ENCODE results near the gene MCL1.

Gene MCL1

DNA sequence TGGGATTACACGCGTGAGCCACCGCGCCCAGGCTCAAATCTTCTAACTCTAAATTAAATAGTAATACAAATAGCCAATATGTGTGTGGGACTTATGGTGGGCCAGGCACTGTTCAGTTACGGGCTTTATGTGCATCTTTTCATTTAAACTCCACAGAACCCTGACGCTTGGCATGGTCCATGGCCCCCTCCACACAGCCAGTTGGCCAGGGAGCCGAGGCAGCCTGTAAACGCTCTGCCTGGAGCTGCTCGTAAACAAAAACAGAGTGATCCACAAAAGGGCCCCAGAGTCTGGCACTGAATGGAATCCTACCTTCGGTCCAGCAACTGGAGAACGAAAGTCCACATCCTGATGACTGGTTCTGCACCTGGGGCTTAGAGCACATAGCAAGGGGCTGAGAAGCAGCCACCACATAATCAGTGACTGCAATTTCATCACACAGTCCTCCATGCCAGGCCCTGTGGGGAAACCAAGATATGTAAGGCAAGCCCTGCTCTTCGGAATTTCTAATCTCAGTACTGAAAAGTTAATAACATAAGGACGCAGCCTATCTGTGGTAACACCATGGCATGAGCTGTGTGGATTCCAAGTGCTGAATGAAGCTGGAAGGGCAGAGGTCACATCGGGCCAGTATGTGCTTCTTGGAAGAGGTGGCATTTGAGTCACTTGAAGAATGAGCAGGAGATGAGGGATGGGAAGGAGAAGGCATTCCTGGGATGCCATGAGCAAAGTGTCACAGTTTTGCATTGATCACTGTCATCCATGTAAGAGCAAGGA, 43.7 kb downstream of the MCL1 start:
- DNase-seq: no peak

DNA sequence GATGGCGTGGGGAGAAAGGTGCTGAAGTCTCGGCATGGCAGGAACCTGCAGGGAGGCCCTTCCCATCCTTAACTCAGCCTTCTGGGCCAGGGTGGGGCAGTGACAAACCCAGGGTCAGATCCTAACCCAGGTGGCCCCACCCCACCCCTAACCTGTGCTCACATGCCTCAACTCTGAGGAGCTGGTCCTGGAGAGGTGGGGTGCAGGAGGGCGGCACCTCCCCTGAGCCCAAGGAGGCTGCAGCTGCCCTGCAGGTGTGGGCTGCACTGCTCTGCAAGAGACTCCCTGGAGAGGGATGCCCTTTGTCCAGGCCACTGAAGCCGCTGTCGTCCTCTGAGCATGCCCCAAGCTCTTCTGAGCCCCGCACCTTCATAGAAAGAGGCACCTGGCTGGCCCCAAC, 45.4 kb downstream of the MCL1 start:
- DNase-seq: no peak

DNA sequence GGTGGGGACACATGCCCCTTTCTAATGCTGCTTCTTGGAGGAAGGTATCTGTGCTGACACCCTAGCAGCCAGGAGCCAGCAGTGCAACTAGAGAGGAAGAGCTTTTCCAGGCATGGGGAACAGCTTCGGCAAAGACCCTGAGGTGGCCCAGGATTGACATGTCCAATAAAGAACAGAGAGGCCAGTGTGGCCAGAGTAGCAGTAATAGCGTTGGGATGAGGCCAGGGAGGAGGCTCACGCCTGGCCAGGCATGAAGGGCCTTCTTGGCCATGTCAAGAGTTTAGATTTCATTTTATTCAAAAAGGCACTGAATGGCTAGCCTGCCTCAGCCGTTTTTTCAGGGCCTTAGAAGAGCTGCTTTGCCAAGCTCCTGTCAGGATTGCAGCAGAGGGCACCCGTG, 46.5 kb downstream of the MCL1 start:
- no peak for DNase-seq

DNA sequence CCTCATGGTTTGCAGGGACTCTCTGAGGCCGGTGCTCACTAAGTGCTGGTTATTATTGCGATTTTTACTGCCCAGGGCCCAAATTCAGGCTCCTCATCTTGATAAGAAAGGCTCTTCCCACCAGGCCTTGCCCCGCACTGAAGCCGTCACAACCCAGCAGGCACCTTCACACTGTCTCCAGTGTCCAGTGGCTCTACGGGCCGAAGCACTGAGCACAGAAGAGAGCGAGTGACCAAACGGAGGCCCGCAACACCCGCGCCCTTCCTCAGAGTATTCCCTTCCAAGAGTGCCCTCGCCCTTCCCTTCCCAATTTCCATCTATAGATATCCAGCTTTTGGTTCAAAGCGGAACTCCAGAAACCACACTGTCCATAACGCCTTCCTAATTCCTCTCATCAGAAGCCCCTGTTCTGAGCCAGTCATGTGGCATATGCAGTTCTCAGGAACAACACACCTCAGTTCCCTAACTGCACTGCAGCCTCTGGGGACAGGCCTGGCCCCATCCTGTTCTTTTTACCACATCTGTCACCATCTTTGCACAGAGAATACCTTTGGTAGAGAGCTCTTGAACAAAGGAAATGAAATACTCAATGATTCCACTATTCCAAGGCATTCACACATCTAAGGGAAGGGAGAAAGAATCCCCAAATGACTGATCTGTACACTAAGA, 48.8 kb downstream of the MCL1 start:
- DNase-seq: no peak

DNA sequence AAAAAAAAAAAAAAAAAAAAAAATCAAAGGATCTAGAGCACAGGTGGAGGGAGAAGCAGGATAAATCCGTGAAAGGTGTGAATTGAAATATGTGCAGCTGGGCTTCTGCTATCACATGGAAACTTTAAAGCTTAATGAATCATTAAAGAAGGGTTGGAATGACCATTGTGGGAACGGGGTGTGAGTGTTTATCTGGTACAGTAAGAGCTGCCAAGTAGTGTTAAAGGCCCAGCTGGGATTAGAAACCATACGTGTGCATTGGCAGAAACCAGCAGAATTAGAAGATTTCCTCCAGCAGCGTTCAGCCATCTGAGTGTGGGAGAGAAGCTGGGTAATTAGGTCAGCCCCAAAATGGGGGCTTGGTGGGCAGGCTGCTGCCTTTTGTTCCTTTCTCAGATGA, 50.4 kb downstream of the MCL1 start:
- DNase-seq: no peak

DNA sequence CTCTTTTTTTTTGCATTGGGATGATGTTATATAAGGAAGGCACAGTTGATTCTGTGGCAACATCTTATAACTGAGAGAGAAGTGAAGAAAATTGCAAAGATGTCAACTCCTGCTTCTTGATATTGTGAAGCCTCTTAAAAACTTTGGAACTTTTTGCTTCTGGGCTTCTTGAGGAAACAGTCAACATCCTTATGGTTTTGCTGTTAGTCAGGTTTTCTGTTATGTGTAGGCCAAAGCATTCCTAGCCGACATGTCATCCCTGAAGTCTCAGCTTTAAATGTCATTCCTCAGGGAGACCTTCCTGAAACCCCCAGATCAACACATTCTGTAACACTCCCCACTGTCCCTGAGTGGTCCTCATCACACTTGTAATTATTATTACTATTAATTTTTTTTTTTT, 51.2 kb downstream of the MCL1 start:
- no peak for DNase-seq

DNA sequence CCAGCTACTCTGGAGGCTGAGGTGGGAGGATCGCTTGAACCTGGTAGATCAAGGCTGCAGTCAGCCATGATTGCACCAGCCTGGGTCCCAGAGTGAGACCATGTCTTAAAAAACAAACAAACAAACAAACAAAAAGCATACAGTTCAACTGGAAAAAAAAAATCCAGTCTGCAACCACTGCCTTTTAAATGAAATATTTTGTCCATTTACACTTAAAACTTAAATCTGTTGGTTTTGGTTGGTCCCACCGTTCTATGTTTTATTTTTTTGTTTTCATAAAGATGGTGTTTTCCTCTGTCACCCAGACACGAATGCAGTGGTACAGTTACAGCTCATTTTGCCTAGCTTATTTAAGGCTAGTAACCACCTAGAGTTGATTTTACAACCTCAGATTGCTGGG, 54.1 kb downstream of the MCL1 start:
- no peak for DNase-seq

Measured in retina (tissue), 1 donor.